Measurements from ENCODE around the gene NOL9. TPM values are rescaled to one million over a fixed set of nuclear protein-coding genes. Genes with fewer than 3 reads are reported as not detected.

Gene NOL9
- total RNA-seq, 4 donors from 2014 or later = 20.1 to 41.6 (median 23.6) TPM

GRCh38 chr1:6508154-6508815, 46.0 kb downstream of the NOL9 start:
- H3K4me3 ChIP-seq (replicated peaks in 1 of 3) = no peak overlapping the region
- H3K4me1 ChIP-seq = no peaks in the 10 kb centered on the region
- no peak for DNase-seq
- intact Hi-C loops (cut with DNase I) = no loop called here
- no peaks in the 10 kb centered on the region for H3K9me3 ChIP-seq
- 80 to 86% methylated on average over 13 to 17 of the region's 18 CpGs for WGBS, 2 donors
- H3K27ac ChIP-seq = no peak overlapping the region
- no peaks in the 10 kb centered on the region for H3K27me3 ChIP-seq
- H3K36me3 ChIP-seq = no peaks in the 10 kb centered on the region
- TF ChIP-seq POLR2A (IDR thresholded peaks at IDR 0.05) = no peak
- TF ChIP-seq, protein P1, sequence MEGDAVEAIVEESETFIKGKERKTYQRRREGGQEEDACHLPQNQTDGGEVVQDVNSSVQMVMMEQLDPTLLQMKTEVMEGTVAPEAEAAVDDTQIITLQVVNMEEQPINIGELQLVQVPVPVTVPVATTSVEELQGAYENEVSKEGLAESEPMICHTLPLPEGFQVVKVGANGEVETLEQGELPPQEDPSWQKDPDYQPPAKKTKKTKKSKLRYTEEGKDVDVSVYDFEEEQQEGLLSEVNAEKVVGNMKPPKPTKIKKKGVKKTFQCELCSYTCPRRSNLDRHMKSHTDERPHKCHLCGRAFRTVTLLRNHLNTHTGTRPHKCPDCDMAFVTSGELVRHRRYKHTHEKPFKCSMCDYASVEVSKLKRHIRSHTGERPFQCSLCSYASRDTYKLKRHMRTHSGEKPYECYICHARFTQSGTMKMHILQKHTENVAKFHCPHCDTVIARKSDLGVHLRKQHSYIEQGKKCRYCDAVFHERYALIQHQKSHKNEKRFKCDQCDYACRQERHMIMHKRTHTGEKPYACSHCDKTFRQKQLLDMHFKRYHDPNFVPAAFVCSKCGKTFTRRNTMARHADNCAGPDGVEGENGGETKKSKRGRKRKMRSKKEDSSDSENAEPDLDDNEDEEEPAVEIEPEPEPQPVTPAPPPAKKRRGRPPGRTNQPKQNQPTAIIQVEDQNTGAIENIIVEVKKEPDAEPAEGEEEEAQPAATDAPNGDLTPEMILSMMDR (IDR thresholded peaks at IDR 0.05) = no peak

DNA sequence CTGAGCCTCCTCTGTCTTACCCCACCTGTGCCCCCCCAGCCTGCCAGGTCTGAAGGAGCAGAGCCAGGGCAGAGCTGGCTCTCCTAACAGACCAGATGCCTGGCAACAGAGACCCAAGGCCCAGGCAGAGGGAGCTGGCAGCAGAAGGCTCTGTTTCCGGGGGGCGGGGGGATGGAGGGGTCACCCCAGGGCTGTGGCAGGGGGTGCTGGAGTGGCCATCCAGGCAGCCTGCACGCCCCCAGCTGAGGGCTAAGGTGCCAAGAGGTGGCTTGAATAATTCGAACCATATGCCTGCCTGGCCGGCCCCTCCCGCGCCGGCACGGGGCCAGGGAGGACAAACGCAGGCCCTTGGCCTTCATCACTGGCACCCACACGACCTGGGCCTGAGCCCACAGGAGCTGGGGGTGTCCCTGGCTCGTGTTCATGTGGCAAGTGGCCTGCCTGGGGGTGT, 46.8 kb downstream of the NOL9 start:
- H3K36me3 ChIP-seq = no peaks in the 10 kb centered on the region
- TF ChIP-seq, protein P1 (IDR thresholded peaks at IDR 0.05) = no peak
- TF ChIP-seq POLR2A (IDR thresholded peaks at IDR 0.05) = no peak
- no peak overlapping the region for H3K27ac ChIP-seq
- no peak overlapping the region for H3K4me3 ChIP-seq (replicated peaks in 1 of 3)
- intact Hi-C loops (cut with DNase I) = no loop called here
- peaks cover 0 to 4% of the 10 kb centered on the region in 2 donors for H3K4me1 ChIP-seq
- no peaks in the 10 kb centered on the region for H3K27me3 ChIP-seq
- H3K9me3 ChIP-seq = no peaks in the 10 kb centered on the region
- DNase-seq = no peak
- WGBS, 2 donors = 79 to 91% methylated on average over 8 to 11 of the region's 12 CpGs

GRCh38 chr1:6507037-6507428, 47.3 kb downstream of the NOL9 start:
- intact Hi-C loops (cut with DNase I) = no loop called here
- Histone ChIP-seq H3K36me3 (no peaks in the 10 kb centered on the region), H3K9me3 (no peaks in the 10 kb centered on the region), H3K27ac (no peak overlapping the region), H3K27me3 (no peaks in the 10 kb centered on the region), H3K4me3 (replicated peaks in 1 of 3) (no peak overlapping the region), H3K4me1 (peaks cover 0 to 9% of the 10 kb centered on the region in 2 donors)
- no peak for DNase-seq
- TF ChIP-seq POLR2A (IDR thresholded peaks at IDR 0.05) = no peak
- TF ChIP-seq, protein P1 (IDR thresholded peaks at IDR 0.05) = no peak
- 74 to 95% methylated on average over 7 of the region's 7 CpGs for WGBS, 2 donors

GRCh38 chr1:6506210-6507036, 47.9 kb downstream of the NOL9 start:
- Histone ChIP-seq H3K4me1 (peaks cover 0 to 14% of the 10 kb centered on the region in 2 donors), H3K9me3 (no peaks in the 10 kb centered on the region), H3K27me3 (no peaks in the 10 kb centered on the region), H3K4me3 (replicated peaks in 1 of 3) (no peak overlapping the region), H3K36me3 (no peaks in the 10 kb centered on the region), H3K27ac (no peak overlapping the region)
- DNase-seq = no peak
- intact Hi-C loops (cut with DNase I) = no loop called here
- no peak for TF ChIP-seq POLR2A (IDR thresholded peaks at IDR 0.05)
- TF ChIP-seq, protein P1 (IDR thresholded peaks at IDR 0.05) = no peak
- WGBS, 2 donors = 73 to 83% methylated on average over 21 to 27 of the region's 31 CpGs
